Measurements from ENCODE around the gene KCTD17.

- no peak for TF ChIP-seq CTCF (IDR thresholded peaks at IDR 0.05; ENCODE audit: low read length)
- no peak for TF ChIP-seq EZH2 (IDR thresholded peaks at IDR 0.05; ENCODE audit: borderline replicate concordance, low read length)
These were observed 22.6 kb upstream of the KCTD17 start for GRCh38 chr22:37028692-37029674.
